HG02759 (cell line): ENCODE measurements around the gene MEG3.

Experiments used
- ATAC-seq: cut with Tn5 transposase; IDR thresholded peaks from one replicate; pipeline ENCODE4 v1.9.1; 2021; ENCODE audit warnings: mild to moderate bottlenecking, moderate library complexity; ENCODE audit not compliant: unreplicated experiment

Gene MEG3

GRCh38 chr14:100825713-100826331 lies at the start of gene MEG3:
MEG3 (plus strand) TSS chr14:100826118.
- no peak for ATAC-seq

- no peak for ATAC-seq
Observed at GRCh38 chr14:100776681-100777365, 49.1 kb upstream of the MEG3 start.

DNA sequence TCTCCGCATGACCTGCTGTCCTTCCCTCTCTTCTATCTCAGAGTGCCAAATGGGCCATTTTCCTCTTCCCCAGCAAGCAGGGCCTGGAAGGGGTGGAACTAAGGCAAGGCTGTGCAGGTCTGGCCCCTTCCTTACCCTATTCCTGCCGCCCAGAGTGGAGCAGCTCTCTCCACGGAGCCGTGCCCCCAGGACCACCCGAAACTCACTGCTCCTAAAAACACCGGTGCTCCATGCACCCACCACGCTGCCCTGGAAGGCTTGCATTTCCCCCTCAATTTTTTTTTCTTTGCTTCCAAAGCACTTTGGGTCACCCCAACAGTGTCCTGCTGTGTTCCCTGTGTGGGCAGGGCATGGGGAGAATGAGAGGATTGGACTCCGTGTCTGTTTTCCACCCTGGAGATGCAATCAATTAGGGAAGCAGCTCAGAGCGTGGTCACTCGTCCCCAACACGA lies 48.5 kb upstream of the MEG3 start:
- ATAC-seq = no peak

- no peak for ATAC-seq
Observed at GRCh38 chr14:100777818-100778525, 47.9 kb upstream of the MEG3 start.

GRCh38 chr14:100778526-100778882 lies 47.4 kb upstream of the MEG3 start:
- ATAC-seq = no peak

GRCh38 chr14:100778951-100779690 lies 46.8 kb upstream of the MEG3 start:
- no peak for ATAC-seq

DNA sequence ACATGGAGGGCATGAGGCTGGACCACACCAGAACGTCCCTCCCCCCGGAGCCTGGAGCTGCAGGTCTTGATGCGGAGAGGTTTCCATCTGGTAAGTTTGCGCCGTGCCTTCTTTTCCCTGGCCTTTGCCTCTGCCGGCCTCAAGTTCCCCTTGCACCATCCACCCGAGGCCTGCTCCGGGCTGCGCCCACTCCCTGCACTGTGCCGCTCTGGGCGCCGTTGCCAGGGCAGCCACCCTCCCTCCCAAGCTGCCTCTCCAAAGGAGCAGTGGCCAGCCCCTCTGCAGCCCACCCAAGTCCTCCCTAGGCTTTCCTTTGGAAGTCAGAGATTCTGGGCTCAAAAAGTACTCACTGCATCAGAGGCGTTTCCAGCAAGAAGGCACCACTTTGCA lies 46.2 kb upstream of the MEG3 start:
- ATAC-seq = no peak

GRCh38 chr14:100780246-100780645 lies 45.7 kb upstream of the MEG3 start:
- no peak for ATAC-seq

- ATAC-seq = no peak
Observed at GRCh38 chr14:100780646-100781355, 45.1 kb upstream of the MEG3 start.

DNA sequence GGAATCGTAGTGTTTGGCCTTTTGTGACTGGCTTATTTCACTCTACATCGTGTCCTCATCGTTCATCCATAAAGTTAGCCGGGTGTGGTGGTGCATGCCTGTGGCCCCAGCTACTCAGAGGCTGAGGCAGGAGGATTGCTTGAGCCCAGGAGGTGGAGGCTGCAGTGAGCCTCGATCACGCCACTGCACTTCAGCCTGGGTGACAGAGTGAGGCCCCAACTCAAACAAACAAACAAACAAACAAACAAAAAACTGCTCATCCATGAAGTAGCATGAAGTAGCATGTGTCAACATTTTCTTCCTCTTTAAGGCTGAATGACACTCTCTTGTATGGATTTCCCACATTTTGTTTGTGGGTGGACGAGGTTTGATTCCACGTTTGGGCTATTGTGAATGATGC lies 44.0 kb upstream of the MEG3 start:
- ATAC-seq = no peak

GRCh38 chr14:100782516-100783320 lies 43.2 kb upstream of the MEG3 start:
- no peak for ATAC-seq

- no peak for ATAC-seq
Observed at GRCh38 chr14:100783630-100784370, 42.1 kb upstream of the MEG3 start.

DNA sequence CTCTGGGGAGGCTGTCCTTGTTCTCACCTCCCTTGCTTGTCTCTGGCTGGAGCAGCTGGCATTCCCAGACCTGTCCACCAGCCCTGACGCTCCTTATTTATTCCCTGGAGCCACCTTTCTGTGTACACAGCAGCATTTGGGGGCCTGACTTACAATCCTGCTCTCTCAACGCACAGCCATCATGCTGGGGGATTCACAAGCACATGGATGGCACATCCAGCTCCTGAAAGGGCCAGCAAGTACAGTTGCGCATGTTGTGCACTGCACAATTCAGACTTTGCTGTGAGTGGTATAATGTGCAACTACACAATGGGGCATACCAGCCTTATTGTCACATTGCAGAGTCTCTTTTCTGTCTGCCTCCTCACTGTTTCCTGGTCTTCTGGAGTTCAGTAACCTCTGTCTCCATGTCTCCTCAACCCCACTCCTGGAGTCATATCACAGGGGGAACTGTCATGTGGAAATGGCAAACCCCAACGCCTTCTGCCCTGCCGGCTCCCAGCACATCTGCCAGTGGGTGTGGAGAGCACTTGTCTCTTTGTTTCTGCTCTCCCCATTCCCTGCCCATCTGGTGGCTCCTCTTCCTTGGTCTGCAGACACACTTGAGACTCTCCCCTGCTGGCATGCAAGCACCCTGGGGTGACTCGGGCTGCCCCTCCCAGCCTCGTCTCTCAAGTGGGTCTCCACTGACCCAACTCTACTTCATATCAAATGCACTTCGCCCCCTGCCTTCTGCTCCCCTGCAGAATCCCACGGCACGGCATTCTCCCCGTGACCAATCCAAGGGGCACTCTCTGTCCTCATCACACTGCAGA lies 41.2 kb upstream of the MEG3 start:
- no peak for ATAC-seq

DNA sequence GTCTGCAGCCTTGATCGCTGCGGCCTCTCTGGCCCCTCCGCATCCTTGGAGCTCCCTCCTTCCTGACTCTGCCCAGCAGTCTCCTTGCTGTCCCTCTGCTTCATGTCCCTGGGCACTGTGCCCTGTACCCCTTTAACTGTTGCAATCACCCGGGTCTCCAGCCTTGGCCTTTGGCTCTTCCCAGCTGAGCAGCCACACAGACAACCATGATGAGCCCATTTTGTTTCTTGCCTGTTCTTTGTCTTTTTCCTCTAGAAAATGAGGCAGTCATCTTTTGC lies 40.6 kb upstream of the MEG3 start:
- no peak for ATAC-seq

- no peak for ATAC-seq
Observed at GRCh38 chr14:100785626-100786025, 40.3 kb upstream of the MEG3 start.

- ATAC-seq = no peak
Observed at GRCh38 chr14:100786131-100786530, 39.8 kb upstream of the MEG3 start.

GRCh38 chr14:100786576-100787219 lies 39.2 kb upstream of the MEG3 start:
- no peak for ATAC-seq

- ATAC-seq = no peak
Observed at GRCh38 chr14:100787659-100788058, 38.3 kb upstream of the MEG3 start.
